ENCODE measurements around the gene TP53BP2.

GRCh38 chr1:223771814-223772770, 73.7 kb downstream of the TP53BP2 start:
- TF ChIP-seq CTCF (IDR thresholded peaks at IDR 0.05; ENCODE audit: insufficient read depth, low read depth, low read length) = no peak
- TF ChIP-seq EZH2 (IDR thresholded peaks at IDR 0.05; ENCODE audit: insufficient read depth, low read length) = no peak

Data from astrocyte (in vitro differentiated cells and primary cell).